Mesothelial cell of epicardium (in vitro differentiated cells): Measurements from ENCODE around the gene PTPRN2. TPM values are rescaled to one million over a fixed set of nuclear protein-coding genes. Genes with fewer than 3 reads are reported as not detected.

Experiments used
- DNase-seq, 2 experiments: peaks; one replicate each; pipeline ENCODE4 v3.0.0; 2021; ENCODE audit warnings: low spot score in 2 of 2; ENCODE audit not compliant: unreplicated experiment in 2 of 2
- H3K27ac Mint-ChIP-seq: 2 replicates; pipeline ENCODE4 v1.8.0; 2021; ENCODE audit warnings: mixed read lengths
- H3K27me3 Mint-ChIP-seq: 2 replicates; pipeline ENCODE4 v1.8.0; 2021; ENCODE audit warnings: low read depth, mixed read lengths
- H3K36me3 Mint-ChIP-seq: 2 replicates; pipeline ENCODE4 v1.8.0; 2021; ENCODE audit warnings: mixed read lengths
- H3K4me1 Mint-ChIP-seq: 2 replicates; pipeline ENCODE4 v1.8.0; 2021; ENCODE audit warnings: mixed read lengths
- H3K4me3 Mint-ChIP-seq: 2 replicates; pipeline ENCODE4 v1.8.0; 2021; ENCODE audit warnings: mild to moderate bottlenecking, moderate library complexity, mixed read lengths
- H3K9me3 Mint-ChIP-seq: 2 replicates; pipeline ENCODE4 v1.8.0; 2021; ENCODE audit warnings: mixed read lengths
- CTCF ChIP-seq: fragments of 200-600 bp; sonication (generic); IDR thresholded peaks from one replicate; pipeline ENCODE4 v1.5.0; 2021; ENCODE audit warnings: antibody characterized with exemption; ENCODE audit not compliant: unreplicated experiment
- total RNA-seq: library from RNA; stranded (reverse); gene quantifications from 3 replicates; pipeline ENCODE4 v1.2.1, GENCODE V29; 2021

The PTPRN2 gene
- total RNA-seq, 1 donor from 2014 or later: 2.2 TPM

GRCh38 chr7:158051776-158052175 lies 535.8 kb downstream of the PTPRN2 start:
- no peaks in the 10 kb centered on the region for H3K36me3 Mint-ChIP-seq
- no peak for TF ChIP-seq CTCF
- no peak overlapping the region for H3K4me3 Mint-ChIP-seq
- H3K27me3 Mint-ChIP-seq: no peaks in the 10 kb centered on the region
- DNase-seq: no peak
- H3K4me1 Mint-ChIP-seq: no peaks in the 10 kb centered on the region
- H3K9me3 Mint-ChIP-seq: peaks cover 21% of the 10 kb centered on the region
- H3K27ac Mint-ChIP-seq: no peak overlapping the region

- H3K4me3 Mint-ChIP-seq: no peak overlapping the region
- no peak overlapping the region for H3K27ac Mint-ChIP-seq
- TF ChIP-seq CTCF: no peak
- no peaks in the 10 kb centered on the region for H3K4me1 Mint-ChIP-seq
- H3K36me3 Mint-ChIP-seq: no peaks in the 10 kb centered on the region
- H3K27me3 Mint-ChIP-seq: no peaks in the 10 kb centered on the region
- H3K9me3 Mint-ChIP-seq: peaks cover 20% of the 10 kb centered on the region
- no peak for DNase-seq
Observed at GRCh38 chr7:158050978-158051651, 536.5 kb downstream of the PTPRN2 start.

- H3K27me3 Mint-ChIP-seq: no peaks in the 10 kb centered on the region
- DNase-seq: no peak
- no peaks in the 10 kb centered on the region for H3K4me1 Mint-ChIP-seq
- no peak for TF ChIP-seq CTCF
- no peak overlapping the region for H3K27ac Mint-ChIP-seq
- no peaks in the 10 kb centered on the region for H3K36me3 Mint-ChIP-seq
- H3K4me3 Mint-ChIP-seq: no peak overlapping the region
- H3K9me3 Mint-ChIP-seq: peaks cover 14% of the 10 kb centered on the region
Observed at GRCh38 chr7:158050441-158050977, 537.1 kb downstream of the PTPRN2 start.

- no peaks in the 10 kb centered on the region for H3K27me3 Mint-ChIP-seq
Observed at GRCh38 chr7:158049271-158049670, 538.4 kb downstream of the PTPRN2 start.

GRCh38 chr7:158048569-158048968 lies 539.1 kb downstream of the PTPRN2 start:
- no peak for TF ChIP-seq CTCF

More at GRCh38 chr7:158049271-158049670, 538.4 kb downstream of the PTPRN2 start:
- H3K4me3 Mint-ChIP-seq: no peak overlapping the region
- no peaks in the 10 kb centered on the region for H3K36me3 Mint-ChIP-seq
- no peak for DNase-seq
- no peaks in the 10 kb centered on the region for H3K4me1 Mint-ChIP-seq
- H3K27ac Mint-ChIP-seq: no peak overlapping the region
- TF ChIP-seq CTCF: no peak
- peaks cover 5% of the 10 kb centered on the region for H3K9me3 Mint-ChIP-seq

More at GRCh38 chr7:158048569-158048968, 539.1 kb downstream of the PTPRN2 start:
- Mint-ChIP-seq H3K36me3 (no peaks in the 10 kb centered on the region), H3K27ac (no peak overlapping the region), H3K4me3 (no peak overlapping the region), H3K4me1 (no peaks in the 10 kb centered on the region), H3K9me3 (peaks cover 5% of the 10 kb centered on the region), H3K27me3 (no peaks in the 10 kb centered on the region)
- no peak for DNase-seq
